ENCODE results near the gene FCMR.
A peak's percentile ranks its signal among the peaks of the same experiment; 100 is the strongest.

Gene FCMR

DNA sequence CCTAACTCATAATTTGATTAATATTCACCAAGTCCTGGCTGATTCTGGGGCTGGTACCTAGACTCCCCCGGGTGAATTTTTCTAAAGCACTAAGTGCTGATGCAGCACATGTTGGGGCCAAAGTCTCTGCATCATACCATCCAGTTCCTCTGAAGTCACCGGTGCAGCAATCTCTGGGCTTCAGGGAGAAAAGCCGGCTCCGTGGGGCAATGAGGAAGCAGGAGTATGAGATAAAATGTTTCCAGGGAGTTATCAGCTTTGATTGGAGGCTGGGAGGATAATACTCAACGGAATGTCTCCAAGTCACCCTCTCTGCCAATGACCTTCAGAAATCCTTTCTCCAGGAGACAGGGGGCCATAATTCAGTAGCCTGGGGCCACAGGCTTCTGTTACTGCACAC lies 47.3 kb upstream of the FCMR start:
- no peak overlapping the region for H3K4me3 ChIP-seq (ENCODE audit: low read depth in 1 of 2, low read length in 2 of 2)
- no peak overlapping the region for H3K9ac ChIP-seq (ENCODE audit: low read depth, low read length)
- no peak for TF ChIP-seq EZH2 (IDR thresholded peaks at IDR 0.05; ENCODE audit: borderline replicate concordance, low read depth, low read length, severe bottlenecking)
- TF ChIP-seq, protein P1, sequence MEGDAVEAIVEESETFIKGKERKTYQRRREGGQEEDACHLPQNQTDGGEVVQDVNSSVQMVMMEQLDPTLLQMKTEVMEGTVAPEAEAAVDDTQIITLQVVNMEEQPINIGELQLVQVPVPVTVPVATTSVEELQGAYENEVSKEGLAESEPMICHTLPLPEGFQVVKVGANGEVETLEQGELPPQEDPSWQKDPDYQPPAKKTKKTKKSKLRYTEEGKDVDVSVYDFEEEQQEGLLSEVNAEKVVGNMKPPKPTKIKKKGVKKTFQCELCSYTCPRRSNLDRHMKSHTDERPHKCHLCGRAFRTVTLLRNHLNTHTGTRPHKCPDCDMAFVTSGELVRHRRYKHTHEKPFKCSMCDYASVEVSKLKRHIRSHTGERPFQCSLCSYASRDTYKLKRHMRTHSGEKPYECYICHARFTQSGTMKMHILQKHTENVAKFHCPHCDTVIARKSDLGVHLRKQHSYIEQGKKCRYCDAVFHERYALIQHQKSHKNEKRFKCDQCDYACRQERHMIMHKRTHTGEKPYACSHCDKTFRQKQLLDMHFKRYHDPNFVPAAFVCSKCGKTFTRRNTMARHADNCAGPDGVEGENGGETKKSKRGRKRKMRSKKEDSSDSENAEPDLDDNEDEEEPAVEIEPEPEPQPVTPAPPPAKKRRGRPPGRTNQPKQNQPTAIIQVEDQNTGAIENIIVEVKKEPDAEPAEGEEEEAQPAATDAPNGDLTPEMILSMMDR (IDR thresholded peaks at IDR 0.05; ENCODE audit: borderline replicate concordance, extremely low read depth, low read length, poor library complexity, severe bottlenecking) = no peak
- H2AFZ ChIP-seq (ENCODE audit: low read depth, low read length) = no peak overlapping the region
- H3K4me2 ChIP-seq (ENCODE audit: insufficient read depth, low read length) = no peak overlapping the region
- no peaks in the 10 kb centered on the region for H3K79me2 ChIP-seq (ENCODE audit: insufficient read depth, low read length)
- no peak for ATAC-seq (ENCODE audit: insufficient read depth, low read depth)
- peaks cover 30% of the 10 kb centered on the region for H3K4me1 ChIP-seq (ENCODE audit: insufficient read depth, low read length)
- no peaks in the 10 kb centered on the region for H3K27me3 ChIP-seq (ENCODE audit: insufficient read depth, low read length, poor library complexity)
- H4K20me1 ChIP-seq (ENCODE audit: insufficient read depth, low read length) = no peaks in the 10 kb centered on the region
- H3K36me3 ChIP-seq (ENCODE audit: insufficient read depth, low read length) = no peaks in the 10 kb centered on the region
- H3K9me3 ChIP-seq (ENCODE audit: insufficient read depth, low read length, severe bottlenecking) = no peaks in the 10 kb centered on the region
- peak overlapping the region; percentile 95 for H3K27ac ChIP-seq (ENCODE audit: low read length)
- no peak for DNase-seq

DNA sequence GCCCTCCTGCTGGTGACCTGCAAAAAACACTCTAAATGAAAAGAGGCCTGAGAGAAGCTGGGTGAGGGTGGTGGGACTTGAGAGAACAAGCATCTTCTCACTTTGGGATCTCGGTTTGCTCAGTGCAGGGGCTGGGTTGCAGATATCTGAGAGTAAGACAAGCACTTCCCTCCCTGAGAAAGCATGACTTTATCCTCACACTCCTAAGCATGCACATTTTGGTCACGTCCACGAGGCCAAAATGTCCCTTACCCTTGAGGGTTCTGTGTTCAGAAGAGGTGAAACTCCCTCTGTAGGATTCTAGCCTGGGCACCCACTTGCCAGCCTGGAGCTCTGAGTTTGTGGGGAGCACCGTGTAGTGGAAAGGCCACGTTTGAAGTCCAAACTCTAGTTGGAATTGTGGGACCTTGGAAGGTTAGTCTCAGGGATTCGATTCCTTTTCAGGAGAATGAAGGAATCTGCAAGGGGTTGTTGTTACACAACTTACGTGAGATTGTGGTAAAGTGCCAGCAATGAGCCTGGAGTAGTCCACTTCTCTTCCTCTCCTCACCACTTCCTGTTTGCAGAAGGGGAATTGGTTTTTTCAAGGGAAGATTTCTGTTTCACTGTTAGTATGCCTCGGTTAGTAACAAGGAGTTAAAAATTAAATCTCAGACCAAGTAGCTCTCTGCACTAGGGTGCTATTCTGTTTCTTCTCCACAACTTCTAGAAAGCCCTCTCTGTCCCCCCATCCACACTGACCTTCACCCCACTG lies 45.5 kb upstream of the FCMR start:
- no peaks in the 10 kb centered on the region for H3K9me3 ChIP-seq (ENCODE audit: insufficient read depth, low read length, severe bottlenecking)
- peak; percentile 93 for ATAC-seq (ENCODE audit: insufficient read depth, low read depth)
- peak overlapping the region in 1 of 2 experiments; percentile 36; a peak in 2 of 4 replicates for H3K4me3 ChIP-seq (ENCODE audit: low read depth in 1 of 2, low read length in 2 of 2)
- no peak for TF ChIP-seq EZH2 (IDR thresholded peaks at IDR 0.05; ENCODE audit: borderline replicate concordance, low read depth, low read length, severe bottlenecking)
- TF ChIP-seq, protein P1 (IDR thresholded peaks at IDR 0.05; ENCODE audit: borderline replicate concordance, extremely low read depth, low read length, poor library complexity, severe bottlenecking) = no peak
- H3K27ac ChIP-seq (ENCODE audit: low read length) = peak overlapping the region; percentile 95
- peaks cover 39% of the 10 kb centered on the region for H3K4me1 ChIP-seq (ENCODE audit: insufficient read depth, low read length)
- H2AFZ ChIP-seq (ENCODE audit: low read depth, low read length) = peak overlapping the region; percentile 70
- DNase-seq = peak; percentile 61
- H4K20me1 ChIP-seq (ENCODE audit: insufficient read depth, low read length) = no peaks in the 10 kb centered on the region
- H3K27me3 ChIP-seq (ENCODE audit: insufficient read depth, low read length, poor library complexity) = no peaks in the 10 kb centered on the region
- H3K4me2 ChIP-seq (ENCODE audit: insufficient read depth, low read length) = peak overlapping the region; percentile 59
- H3K9ac ChIP-seq (ENCODE audit: low read depth, low read length) = peak overlapping the region; percentile 48
- H3K36me3 ChIP-seq (ENCODE audit: insufficient read depth, low read length) = no peaks in the 10 kb centered on the region
- H3K79me2 ChIP-seq (ENCODE audit: insufficient read depth, low read length) = no peaks in the 10 kb centered on the region

DNA sequence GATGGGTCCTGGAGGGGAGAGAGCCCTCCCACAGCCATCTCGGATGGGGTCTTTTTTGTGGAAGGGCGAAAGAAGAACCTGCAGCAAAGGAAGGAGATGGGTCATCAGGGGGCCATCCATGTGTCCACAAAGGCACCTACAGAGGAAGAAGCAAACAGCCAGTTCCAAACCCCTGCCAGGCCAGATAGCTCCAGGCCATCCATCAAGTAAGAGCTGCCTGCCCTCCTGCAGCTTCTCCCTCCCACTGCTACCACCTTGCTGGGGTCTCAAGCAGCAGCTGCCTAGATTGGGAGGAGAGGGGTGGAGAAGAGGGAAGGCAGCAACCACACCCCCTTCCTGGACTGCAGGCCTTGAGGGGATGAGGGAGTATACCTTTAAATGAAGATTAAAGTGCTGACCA lies 44.0 kb upstream of the FCMR start:
- Histone ChIP-seq H3K27me3 (ENCODE audit: insufficient read depth, low read length, poor library complexity) (no peaks in the 10 kb centered on the region), H3K36me3 (ENCODE audit: insufficient read depth, low read length) (no peaks in the 10 kb centered on the region), H3K27ac (ENCODE audit: low read length) (peak overlapping the region; percentile 50), H3K9ac (ENCODE audit: low read depth, low read length) (no peak overlapping the region), H3K9me3 (ENCODE audit: insufficient read depth, low read length, severe bottlenecking) (no peaks in the 10 kb centered on the region), H3K79me2 (ENCODE audit: insufficient read depth, low read length) (no peaks in the 10 kb centered on the region), H4K20me1 (ENCODE audit: insufficient read depth, low read length) (no peaks in the 10 kb centered on the region), H3K4me3 (ENCODE audit: low read depth in 1 of 2, low read length in 2 of 2) (no peak overlapping the region), H3K4me1 (ENCODE audit: insufficient read depth, low read length) (peaks cover 46% of the 10 kb centered on the region), H2AFZ (ENCODE audit: low read depth, low read length) (no peak overlapping the region), H3K4me2 (ENCODE audit: insufficient read depth, low read length) (no peak overlapping the region)
- DNase-seq = no peak
- no peak for ATAC-seq (ENCODE audit: insufficient read depth, low read depth)
- TF ChIP-seq EZH2 (IDR thresholded peaks at IDR 0.05; ENCODE audit: borderline replicate concordance, low read depth, low read length, severe bottlenecking) = no peak
- TF ChIP-seq, protein P1 (IDR thresholded peaks at IDR 0.05; ENCODE audit: borderline replicate concordance, extremely low read depth, low read length, poor library complexity, severe bottlenecking) = no peak

Measured in DND-41 (cell line).